Measurements from ENCODE around the gene PSENEN. TPM values are rescaled to one million over a fixed set of nuclear protein-coding genes. Genes with fewer than 3 reads are reported as not detected.

Gene PSENEN
- total and polyA plus RNA-seq, 2 of the 8 experiments (the other 6 are each of a cell fraction or from before 2014, with no cell fraction given), result 66.7 to 75.3 TPM

DNA sequence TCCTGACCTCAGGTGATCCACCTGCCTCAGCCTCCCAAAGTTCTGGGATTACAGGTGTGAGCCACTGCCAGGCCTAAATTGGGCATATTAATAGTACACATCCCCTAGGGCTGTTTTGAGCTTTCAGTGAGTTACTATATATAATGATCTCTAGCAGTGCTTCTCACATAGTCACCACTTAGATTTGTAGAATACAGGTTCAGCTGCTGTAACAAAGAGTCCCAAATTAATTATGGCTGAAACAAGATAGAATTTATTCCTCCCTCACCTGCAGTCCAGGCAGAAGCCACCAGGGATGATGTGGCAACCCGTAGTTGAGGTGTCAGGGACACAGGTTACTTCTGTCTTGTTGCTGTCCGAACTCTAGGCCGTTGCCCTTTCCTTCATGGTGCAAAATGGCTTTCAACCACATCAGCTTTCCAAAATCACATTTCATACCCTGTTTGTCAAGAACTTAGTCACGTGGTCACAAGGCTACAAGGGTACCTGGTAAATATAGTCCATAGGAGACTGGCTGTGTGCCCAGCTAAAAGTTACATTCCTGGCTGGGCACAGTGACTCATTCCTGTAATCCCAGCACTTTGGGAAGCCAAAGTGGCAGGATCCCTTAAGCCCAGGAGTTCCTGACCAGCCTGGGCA is 15.4 kb downstream of the PSENEN start:
- no peak overlapping the region for H2AFZ ChIP-seq (ENCODE audit: low read length)
- H3K4me3 ChIP-seq (ENCODE audit: extremely low read depth in 1 of 4, insufficient read depth in 2 of 4, low read depth in 3 of 4, low read length in 4 of 4), result no peak overlapping the region
- no peak overlapping the region for H4K8ac ChIP-seq (ENCODE audit: extremely low read depth, insufficient read depth, low read length)
- H3K4me1 ChIP-seq (replicated peaks in 1 of 4; ENCODE audit: control insufficient read depth in 3 of 4, insufficient read depth in 4 of 4, low read length in 3 of 4), result peaks cover 0 to 12% (median 8%) of the 10 kb centered on the region in 4 experiments; a peak in 5 of 7 replicates
- H3K4me2 ChIP-seq (ENCODE audit: insufficient read depth in 1 of 2, low read depth in 2 of 2, low read length in 2 of 2), result no peak overlapping the region
- no peak overlapping the region for H3K9ac ChIP-seq (replicated peaks in 1 of 4; ENCODE audit: extremely low read depth in 1 of 4, low read depth in 3 of 4, low read length in 3 of 4)
- ChIA-PET POLR2A (ENCODE audit: partially characterized antibody) (interaction anchor here (1.4 to 1.5 kb wide), 2 partner anchors 12 to 13 kb away, joined by 3 to 6 read pairs; partner anchors contain the start of gene LIN37), CTCF (ENCODE audit: partially characterized antibody) (interaction anchor here (1.5 to 1.9 kb wide), 2 partner anchors 24 to 58 kb away, joined by 3 to 5 read pairs; no protein-coding TSS in a partner anchor)
- H3K79me2 ChIP-seq (ENCODE audit: control insufficient read depth in 1 of 2, insufficient read depth in 2 of 2, low read length in 2 of 2), result peaks cover 0 to 6% of the 10 kb centered on the region in 2 experiments; a peak in 2 of 4 replicates
- no peak overlapping the region for H4K91ac ChIP-seq (replicated peaks; ENCODE audit: insufficient read length, low read length)
- no peak overlapping the region for H3K18ac ChIP-seq (ENCODE audit: extremely low read depth, low read length)
- 88% methylated on average over 4 of the region's 4 CpGs; no CpG with 5 or more reads in 1 of the 2 experiments for WGBS, 2 experiments (ENCODE audit: extremely low coverage in 1 of 2, insufficient coverage in 1 of 2, insufficient read length in 1 of 2, insufficient replicate concordance in 2 of 2, low coverage in 1 of 2, low lambda C conversion rate in 2 of 2, missing lambda C conversion rate in 1 of 2)
- no peak overlapping the region for H2BK15ac ChIP-seq (ENCODE audit: low read length)
- H2BK20ac ChIP-seq (ENCODE audit: low read length), result no peak overlapping the region
- no peak overlapping the region for H3K4ac ChIP-seq (replicated peaks; ENCODE audit: insufficient read length, low read depth, low read length)
- no peak overlapping the region for H3K27ac ChIP-seq (ENCODE audit: low read depth, low read length)
- no peak overlapping the region for H3K14ac ChIP-seq (ENCODE audit: insufficient read length)
- H3K9me3 ChIP-seq (ENCODE audit: insufficient read depth in 2 of 2, low read depth in 1 of 2, low read length in 1 of 2), result no peaks in the 10 kb centered on the region
- H2BK12ac ChIP-seq (ENCODE audit: low read depth, low read length), result no peak overlapping the region
- H4K5ac ChIP-seq (ENCODE audit: insufficient read length, low read depth, low read length), result no peak overlapping the region
- H2BK5ac ChIP-seq (ENCODE audit: low read depth, low read length), result no peak overlapping the region
- peaks cover 2 to 8% of the 10 kb centered on the region in 2 experiments for H4K20me1 ChIP-seq (replicated peaks in 1 of 2; ENCODE audit: control insufficient read depth in 1 of 2, insufficient read depth in 2 of 2, low read length in 2 of 2)
- FAIRE-seq (no peak), DNase-seq (ENCODE audit: low read depth in 1 of 2, low spot score in 2 of 2) (no peak)
- peaks cover 2 to 16% (median 6%) of the 10 kb centered on the region in 4 experiments; a peak in 5 of 8 replicates for H3K36me3 ChIP-seq (ENCODE audit: control insufficient read depth in 2 of 4, insufficient read depth in 4 of 4, low read length in 3 of 4)
- peaks cover 4% of the 10 kb centered on the region for H3K79me1 ChIP-seq (ENCODE audit: low read depth, low read length)
- H3K23ac ChIP-seq (ENCODE audit: insufficient read length), result no peak overlapping the region
- H2AK5ac ChIP-seq (ENCODE audit: low read depth, low read length), result no peak overlapping the region
- no peak overlapping the region for H2BK120ac ChIP-seq (replicated peaks; ENCODE audit: low read depth, low read length)
- no peak overlapping the region for H3K56ac ChIP-seq (replicated peaks; ENCODE audit: insufficient read length, low read depth, low read length)
- H3K27me3 ChIP-seq (replicated peaks in 1 of 4; ENCODE audit: control insufficient read depth in 3 of 4, extremely low read depth in 1 of 4, insufficient read depth in 3 of 4, low read length in 3 of 4), result peaks cover 0 to 9% (median 6%) of the 10 kb centered on the region in 4 experiments; a peak in 5 of 7 replicates
- H3K23me2 ChIP-seq (ENCODE audit: low read depth, low read length), result peaks cover 8% of the 10 kb centered on the region; the same call in 1 of the 2 replicates
- TF ChIP-seq POU5F1 (IDR thresholded peaks at IDR 0.05; ENCODE audit: low read depth, low read length) (no peak), SAP30 (IDR thresholded peaks at IDR 0.05; ENCODE audit: insufficient read depth, insufficient replicate concordance, low read length) (no peak), KDM5A (IDR thresholded peaks at IDR 0.05; ENCODE audit: low read length) (no peak), RBBP5 (IDR thresholded peaks at IDR 0.05; ENCODE audit: borderline replicate concordance, low read depth, low read length) (no peak), CTBP2 (IDR thresholded peaks at IDR 0.05; ENCODE audit: borderline replicate concordance, insufficient read depth, insufficient read length, low read length) (no peak), CHD1 (IDR thresholded peaks at IDR 0.05; ENCODE audit: low read depth, low read length) (no peak), JUN (IDR thresholded peaks at IDR 0.05; ENCODE audit: low read depth, low read length) (no peak), RAD21 (IDR thresholded peaks at IDR 0.05 in 1 of 2, conservative IDR thresholded peaks at IDR 0.05 in 1 of 2; ENCODE audit: low read depth in 2 of 2, low read length in 2 of 2) (no peak), ZNF274 (IDR thresholded peaks at IDR 0.05; ENCODE audit: borderline replicate concordance, extremely low read depth, low read length) (no peak)

Measured in H1 (cell line).